ENCODE data around the gene GGTLC2.

GRCh38 chr22:22683668-22684361 lies 39.4 kb downstream of the GGTLC2 start:
- TF ChIP-seq POLR2A (IDR thresholded peaks at IDR 0.05), result no peak
- TF ChIP-seq, protein P1, sequence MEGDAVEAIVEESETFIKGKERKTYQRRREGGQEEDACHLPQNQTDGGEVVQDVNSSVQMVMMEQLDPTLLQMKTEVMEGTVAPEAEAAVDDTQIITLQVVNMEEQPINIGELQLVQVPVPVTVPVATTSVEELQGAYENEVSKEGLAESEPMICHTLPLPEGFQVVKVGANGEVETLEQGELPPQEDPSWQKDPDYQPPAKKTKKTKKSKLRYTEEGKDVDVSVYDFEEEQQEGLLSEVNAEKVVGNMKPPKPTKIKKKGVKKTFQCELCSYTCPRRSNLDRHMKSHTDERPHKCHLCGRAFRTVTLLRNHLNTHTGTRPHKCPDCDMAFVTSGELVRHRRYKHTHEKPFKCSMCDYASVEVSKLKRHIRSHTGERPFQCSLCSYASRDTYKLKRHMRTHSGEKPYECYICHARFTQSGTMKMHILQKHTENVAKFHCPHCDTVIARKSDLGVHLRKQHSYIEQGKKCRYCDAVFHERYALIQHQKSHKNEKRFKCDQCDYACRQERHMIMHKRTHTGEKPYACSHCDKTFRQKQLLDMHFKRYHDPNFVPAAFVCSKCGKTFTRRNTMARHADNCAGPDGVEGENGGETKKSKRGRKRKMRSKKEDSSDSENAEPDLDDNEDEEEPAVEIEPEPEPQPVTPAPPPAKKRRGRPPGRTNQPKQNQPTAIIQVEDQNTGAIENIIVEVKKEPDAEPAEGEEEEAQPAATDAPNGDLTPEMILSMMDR (IDR thresholded peaks at IDR 0.05), result no peak

Data from heart left ventricle (tissue), 13 donors.